Memory B cell (primary cell): Measurements from ENCODE around the gene TMPRSS4.
"Not testable (repeated sequence)": the region's sequence is repeated elsewhere in the genome, so short reads cannot be mapped to it uniquely, and the experiment has no call there.

Experiments used
- ATAC-seq: fragments of 150-1000 bp; cut with Tn5 transposase; 2 replicates; pipeline ENCODE4 v1.10.0; 2021; ENCODE audit warnings: low read depth, mild to moderate bottlenecking, moderate library complexity
- DNase-seq, 2 donors: peaks; one replicate each; pipeline ENCODE4 v3.0.0; 2022; ENCODE audit warnings: low spot score in 2 of 2
- H3K27ac Mint-ChIP-seq: one replicate; pipeline ENCODE4 v1.8.0; 2022; ENCODE audit warnings: mild to moderate bottlenecking, moderate library complexity, mixed read lengths
- H3K27me3 Mint-ChIP-seq: one replicate; pipeline ENCODE4 v1.8.0; 2022; ENCODE audit warnings: mixed read lengths
- H3K36me3 Mint-ChIP-seq: one replicate; pipeline ENCODE4 v1.8.0; 2022; ENCODE audit warnings: mild to moderate bottlenecking, mixed read lengths
- H3K4me1 Mint-ChIP-seq: one replicate; pipeline ENCODE4 v1.8.0; 2022; ENCODE audit warnings: mixed read lengths
- H3K4me3 Mint-ChIP-seq: one replicate; pipeline ENCODE4 v1.8.0; 2022; ENCODE audit warnings: mild to moderate bottlenecking, moderate library complexity, mixed read lengths
- H3K9me3 Mint-ChIP-seq: one replicate; pipeline ENCODE4 v1.8.0; 2022; ENCODE audit warnings: mixed read lengths

TMPRSS4 gene

DNA sequence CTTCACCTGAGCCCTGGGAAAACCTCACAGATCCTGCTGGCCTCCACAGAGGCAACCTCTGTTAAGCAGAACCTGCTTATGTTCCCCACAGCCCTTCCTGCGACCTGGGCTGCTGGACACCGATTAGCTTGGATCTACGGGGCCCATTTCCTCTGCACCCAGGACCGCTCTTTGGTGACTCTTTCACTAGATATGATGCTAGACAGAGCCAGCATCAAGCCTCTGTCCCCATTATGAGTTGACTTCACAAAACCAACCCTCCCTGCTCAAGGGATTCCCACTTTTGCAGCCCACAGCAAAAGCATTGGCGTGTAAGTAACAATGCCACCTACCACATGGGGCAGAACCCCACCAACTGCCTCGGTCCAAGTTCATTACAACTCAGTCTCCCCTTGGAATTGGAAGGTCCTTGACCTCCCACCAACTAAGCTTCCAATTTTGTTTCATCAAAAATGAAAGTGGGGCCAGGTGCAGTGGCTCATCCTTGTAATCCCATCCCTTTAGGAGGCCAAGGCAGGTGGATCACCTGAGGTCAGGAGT lies 15.2 kb upstream of the TMPRSS4 start:
- Mint-ChIP-seq H3K4me1 (peaks cover 2% of the 10 kb centered on the region), H3K4me3 (no peak overlapping the region), H3K27ac (no peak overlapping the region), H3K9me3 (no peaks in the 10 kb centered on the region), H3K27me3 (peaks cover 18% of the 10 kb centered on the region), H3K36me3 (peaks cover 2% of the 10 kb centered on the region)
- DNase-seq, result no peak
- ATAC-seq, result no peak

DNA sequence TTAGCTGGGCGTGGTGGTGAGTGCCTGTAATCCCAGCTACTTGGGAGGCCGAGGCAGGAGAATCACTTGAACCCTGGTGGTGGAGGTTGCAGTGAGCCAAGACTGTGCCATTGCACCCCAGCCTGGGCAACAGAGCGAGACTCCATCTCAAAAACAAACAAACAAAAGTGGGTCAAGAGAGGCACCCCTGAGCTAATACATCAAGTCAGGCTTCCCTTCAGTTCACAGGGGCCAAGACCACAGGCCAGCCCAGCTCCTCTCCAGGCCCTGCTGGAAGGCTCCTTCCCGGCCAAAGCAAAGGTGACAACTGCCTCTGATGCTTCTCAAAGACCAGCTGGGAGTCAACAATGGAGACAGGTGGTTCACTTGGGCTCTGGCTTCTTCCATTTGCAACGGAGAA lies 14.7 kb upstream of the TMPRSS4 start:
- not testable (repeated sequence) for H3K9me3 Mint-ChIP-seq, H3K4me3 Mint-ChIP-seq, H3K27ac Mint-ChIP-seq, ATAC-seq, DNase-seq, H3K36me3 Mint-ChIP-seq, H3K4me1 Mint-ChIP-seq
- peaks cover 13% of the 10 kb centered on the region for H3K27me3 Mint-ChIP-seq

DNA sequence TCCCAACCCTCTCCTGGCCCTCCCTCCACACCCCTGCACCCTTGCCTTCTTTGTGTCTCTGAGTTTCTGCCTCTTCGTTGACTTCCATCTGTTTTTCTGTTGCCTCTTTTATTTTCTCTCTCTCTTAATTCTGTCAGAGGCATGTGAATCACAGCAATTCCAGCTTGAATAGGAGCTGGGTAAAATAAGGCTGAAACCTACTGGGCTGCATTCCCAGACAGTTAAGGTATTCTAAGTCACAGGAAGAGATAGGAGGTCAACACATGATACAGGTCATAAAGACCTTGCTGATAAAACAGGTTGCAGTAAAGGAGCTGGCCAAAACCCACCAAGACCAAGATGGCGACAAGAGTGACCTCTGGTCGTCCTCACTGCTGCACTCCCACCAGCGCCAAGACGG lies 14.2 kb upstream of the TMPRSS4 start:
- not testable (repeated sequence) for H3K27me3 Mint-ChIP-seq, ATAC-seq, H3K9me3 Mint-ChIP-seq, H3K4me1 Mint-ChIP-seq, H3K27ac Mint-ChIP-seq, DNase-seq, H3K4me3 Mint-ChIP-seq, H3K36me3 Mint-ChIP-seq

DNA sequence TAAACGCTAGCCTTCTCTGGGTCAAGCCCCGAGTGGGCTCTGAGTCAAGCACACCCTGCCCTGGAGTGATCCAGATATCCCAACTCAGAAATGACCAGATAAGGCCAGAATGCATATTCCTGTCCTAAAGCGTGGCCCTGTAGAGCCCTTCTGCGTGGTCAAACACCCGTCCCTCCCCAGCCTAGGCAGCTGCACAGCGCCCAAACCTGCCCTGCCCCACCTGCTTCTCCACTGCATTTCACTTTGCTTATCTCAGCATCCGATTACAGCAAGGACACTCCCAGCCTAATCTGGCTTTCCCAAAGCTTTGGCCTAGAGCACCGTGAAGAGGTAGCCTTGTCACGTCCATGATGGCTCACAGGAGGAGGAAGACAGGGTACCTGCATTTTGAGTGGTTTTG lies 11.9 kb upstream of the TMPRSS4 start:
- peaks cover 2% of the 10 kb centered on the region for H3K36me3 Mint-ChIP-seq
- H3K27me3 Mint-ChIP-seq, result peaks cover 12% of the 10 kb centered on the region
- no peak for ATAC-seq
- peaks cover 2% of the 10 kb centered on the region for H3K4me1 Mint-ChIP-seq
- no peak overlapping the region for H3K4me3 Mint-ChIP-seq
- no peak overlapping the region for H3K27ac Mint-ChIP-seq
- no peak for DNase-seq
- no peaks in the 10 kb centered on the region for H3K9me3 Mint-ChIP-seq

DNA sequence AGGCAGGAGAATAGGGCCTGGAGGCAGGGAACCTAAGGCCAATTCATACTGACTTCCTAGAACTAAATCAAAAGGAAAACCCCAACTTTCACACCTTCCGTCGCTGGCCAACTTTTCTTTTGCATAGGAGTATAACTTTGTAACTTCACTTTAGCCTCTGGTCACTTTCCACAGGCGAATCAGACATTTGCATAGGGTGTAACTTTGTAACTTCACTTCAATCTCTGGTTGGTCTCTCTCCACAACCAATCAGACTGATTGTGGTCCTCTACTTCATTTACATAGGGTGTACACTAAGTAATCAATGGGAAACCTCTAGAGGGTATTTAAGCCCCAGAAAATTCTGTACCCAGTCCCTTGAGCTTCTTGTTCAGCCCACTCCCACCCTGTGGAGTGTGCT lies 11.5 kb upstream of the TMPRSS4 start:
- no peak overlapping the region for H3K27ac Mint-ChIP-seq

DNA sequence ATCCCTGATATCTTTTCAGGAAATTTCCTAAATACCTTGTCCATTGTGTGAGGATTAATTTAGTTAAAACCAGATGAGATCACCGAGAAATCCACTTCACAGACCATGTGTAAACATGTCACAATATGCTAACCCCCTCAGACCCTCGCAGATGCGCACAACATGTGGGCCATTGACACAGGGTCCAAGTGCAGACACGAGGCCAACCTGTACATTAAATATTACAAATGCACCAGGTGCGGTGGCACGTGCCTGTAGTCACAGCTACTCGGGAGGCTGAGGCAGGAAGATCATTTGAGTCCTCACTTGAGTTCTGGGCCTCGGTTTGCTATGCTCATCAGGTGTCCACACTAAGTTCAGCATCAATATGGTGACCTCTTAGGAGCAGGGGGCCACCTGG lies 9.9 kb upstream of the TMPRSS4 start:
- Mint-ChIP-seq H3K36me3 (peaks cover 2% of the 10 kb centered on the region), H3K4me3 (no peak overlapping the region), H3K9me3 (no peaks in the 10 kb centered on the region), H3K4me1 (peaks cover 2% of the 10 kb centered on the region), H3K27ac (no peak overlapping the region), H3K27me3 (peaks cover 16% of the 10 kb centered on the region)
- ATAC-seq (no peak), DNase-seq (no peak)

More for the DNA sequence above, 11.5 kb upstream of the TMPRSS4 start:
- H3K9me3 Mint-ChIP-seq, result no peaks in the 10 kb centered on the region
- peaks cover 2% of the 10 kb centered on the region for H3K36me3 Mint-ChIP-seq
- H3K27me3 Mint-ChIP-seq, result peaks cover 12% of the 10 kb centered on the region
- no peak overlapping the region for H3K4me3 Mint-ChIP-seq
- DNase-seq (no peak), ATAC-seq (no peak)
- H3K4me1 Mint-ChIP-seq, result peaks cover 2% of the 10 kb centered on the region

DNA sequence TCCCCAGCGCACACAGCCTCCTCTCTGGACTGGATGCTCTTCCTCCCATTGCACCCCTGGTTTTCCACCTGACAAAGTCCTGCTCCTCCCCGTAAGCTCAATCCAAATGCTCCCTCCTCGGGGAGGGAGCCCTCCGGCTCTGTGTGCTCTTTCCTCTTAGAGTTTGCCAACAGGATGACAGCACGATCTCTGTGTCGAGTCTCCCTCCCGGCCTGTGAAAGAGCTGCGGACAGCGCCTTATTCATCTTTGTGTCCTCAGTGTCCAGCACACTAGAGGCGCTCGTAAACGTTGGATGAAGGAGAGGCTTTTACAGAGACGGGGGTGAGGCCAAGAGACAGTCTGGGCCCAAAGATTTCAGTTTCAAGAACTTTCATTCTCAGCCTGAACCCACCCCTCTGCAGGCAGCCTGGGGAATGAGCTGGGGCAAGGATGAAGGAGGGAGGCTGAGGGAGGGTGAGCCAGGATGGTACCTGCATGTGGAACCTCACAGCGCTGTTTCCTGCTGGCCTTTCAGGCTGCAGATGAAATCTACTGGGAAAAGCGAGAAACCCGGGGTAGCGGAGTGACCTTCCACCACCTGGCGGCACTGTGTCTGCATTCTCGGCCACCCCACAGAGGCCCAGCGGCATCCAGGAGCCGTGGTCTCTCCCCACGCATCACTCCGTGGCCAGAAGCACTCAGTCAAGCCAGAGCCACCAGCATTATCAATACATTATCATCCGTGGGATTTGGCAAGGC lies 8.5 kb upstream of the TMPRSS4 start:
- Mint-ChIP-seq H3K9me3 (no peaks in the 10 kb centered on the region), H3K4me1 (peaks cover 2% of the 10 kb centered on the region), H3K36me3 (no peaks in the 10 kb centered on the region), H3K27me3 (peaks cover 14% of the 10 kb centered on the region), H3K4me3 (no peak overlapping the region), H3K27ac (no peak overlapping the region)
- ATAC-seq (no peak), DNase-seq (no peak)

DNA sequence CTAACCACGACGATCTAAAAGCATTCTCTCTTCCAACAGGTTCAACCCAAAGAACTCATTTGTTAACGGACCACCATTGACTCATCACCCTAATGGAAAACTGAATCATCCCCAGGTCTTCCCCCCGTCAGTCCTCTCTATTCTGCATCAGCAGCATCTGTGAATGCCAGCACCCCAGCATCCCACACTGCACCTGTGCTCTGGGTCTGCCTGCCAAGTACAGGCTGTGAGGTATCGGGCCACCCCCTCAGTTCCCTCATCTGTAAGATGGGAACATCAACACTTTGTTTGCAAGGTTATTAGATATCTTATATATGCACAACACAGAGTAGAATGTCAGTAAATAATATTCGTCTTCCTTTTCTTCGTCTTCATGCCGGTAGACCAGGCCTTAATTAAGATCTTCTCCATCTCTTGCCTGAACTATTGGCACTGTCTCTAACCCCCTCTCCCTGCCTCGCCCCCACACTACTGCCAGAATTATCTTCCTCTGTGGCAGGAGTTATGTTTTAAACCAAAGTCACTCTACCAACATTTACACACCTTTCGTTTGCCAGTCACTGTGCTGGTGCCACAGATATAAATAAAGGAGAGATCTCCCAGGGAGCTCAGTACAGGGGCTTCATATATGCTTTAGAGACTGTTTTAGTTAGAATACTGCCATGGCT lies 7.8 kb upstream of the TMPRSS4 start:
- Mint-ChIP-seq H3K4me3 (no peak overlapping the region), H3K27me3 (peaks cover 15% of the 10 kb centered on the region), H3K27ac (no peak overlapping the region), H3K36me3 (no peaks in the 10 kb centered on the region), H3K9me3 (no peaks in the 10 kb centered on the region), H3K4me1 (peaks cover 2% of the 10 kb centered on the region)
- ATAC-seq (no peak), DNase-seq (no peak)

DNA sequence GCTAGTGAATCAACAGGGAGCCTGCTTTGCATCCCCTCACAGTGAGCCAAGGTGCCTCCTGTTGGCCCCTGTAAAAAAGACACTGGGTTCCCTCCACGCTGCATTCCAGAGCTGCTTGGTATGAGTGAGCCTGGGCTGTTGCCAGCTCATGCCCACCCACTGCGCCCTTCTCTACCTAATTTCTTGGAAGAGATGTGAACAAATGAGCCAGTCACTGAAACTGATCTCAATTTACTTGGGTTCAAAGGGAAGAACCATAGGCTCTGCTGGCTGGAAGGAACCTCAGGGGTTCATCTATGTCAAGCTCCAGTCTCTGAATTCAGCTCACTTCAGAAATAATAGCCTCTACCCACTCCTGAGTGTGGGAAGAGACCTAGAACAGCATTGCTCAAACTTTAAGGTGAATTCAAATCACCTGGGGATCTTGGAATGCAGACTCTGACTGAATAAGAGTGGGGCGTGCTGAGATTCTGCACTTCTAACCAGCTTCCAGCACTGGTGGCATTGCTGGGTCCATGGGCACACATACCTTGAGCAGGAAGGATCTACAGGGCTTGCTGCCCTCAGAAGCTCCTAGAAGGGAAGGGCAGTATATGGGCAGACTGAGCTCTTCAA lies 5.4 kb upstream of the TMPRSS4 start:
- no peak overlapping the region for H3K27ac Mint-ChIP-seq
- no peaks in the 10 kb centered on the region for H3K36me3 Mint-ChIP-seq
- no peaks in the 10 kb centered on the region for H3K9me3 Mint-ChIP-seq
- no peak overlapping the region for H3K4me3 Mint-ChIP-seq
- DNase-seq (no peak), ATAC-seq (no peak)
- H3K4me1 Mint-ChIP-seq, result peaks cover under 1% of the 10 kb centered on the region
- H3K27me3 Mint-ChIP-seq, result peaks cover 18% of the 10 kb centered on the region

DNA sequence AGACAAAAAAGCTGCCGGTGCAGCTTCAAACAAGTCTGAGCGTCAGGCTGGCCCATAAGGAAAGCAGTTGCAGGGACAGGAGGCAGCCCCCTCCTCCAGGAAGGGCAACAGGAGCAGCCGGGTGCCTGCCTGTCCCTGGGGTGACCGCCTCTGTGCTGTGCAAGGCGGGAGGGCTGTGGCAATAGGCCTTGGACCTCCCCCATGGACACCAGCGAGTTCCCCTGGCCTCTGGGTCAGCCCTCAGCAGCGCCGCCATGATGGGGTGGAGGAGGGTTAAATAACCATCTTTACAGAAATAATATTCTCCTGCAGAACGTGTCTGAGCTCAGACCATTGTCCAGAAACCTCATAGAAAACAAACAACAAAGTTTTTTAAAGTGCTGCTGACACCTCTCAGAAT lies 3.3 kb upstream of the TMPRSS4 start:
- ATAC-seq (no peak), DNase-seq (no peak)
- Mint-ChIP-seq H3K4me3 (no peak overlapping the region), H3K9me3 (no peaks in the 10 kb centered on the region), H3K27ac (no peak overlapping the region), H3K36me3 (no peaks in the 10 kb centered on the region), H3K4me1 (peaks cover 3% of the 10 kb centered on the region), H3K27me3 (peaks cover 26% of the 10 kb centered on the region)

DNA sequence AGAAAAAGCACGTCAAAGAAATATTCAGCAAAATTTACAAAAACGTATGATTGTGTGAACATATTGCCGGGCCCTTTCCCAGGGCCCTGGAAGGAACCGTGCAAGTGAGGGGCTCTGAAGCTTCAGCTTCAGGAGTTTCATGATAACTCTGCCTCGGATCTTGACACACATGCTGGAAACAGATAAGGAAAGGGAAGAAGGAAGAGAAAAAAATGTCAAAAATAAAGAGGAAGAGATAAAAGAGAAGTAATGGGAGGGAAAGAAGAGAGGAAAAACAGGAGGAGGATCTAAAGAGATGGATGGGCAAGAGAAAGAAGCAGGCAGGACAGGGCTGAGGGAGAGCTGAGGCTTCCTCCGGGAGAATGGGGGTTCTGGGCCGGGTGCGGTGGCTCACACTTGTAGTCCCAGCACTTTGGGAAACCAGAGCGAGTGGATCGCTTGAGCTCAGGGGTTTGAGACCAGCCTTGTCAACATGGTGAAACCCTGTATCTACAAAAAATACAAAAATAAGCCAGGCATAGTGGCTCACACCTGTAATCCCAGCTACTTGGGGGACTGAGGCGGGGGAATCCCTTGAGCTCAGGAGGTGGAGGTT lies 2.7 kb upstream of the TMPRSS4 start:
- Mint-ChIP-seq H3K27ac (no peak overlapping the region), H3K27me3 (peaks cover 26% of the 10 kb centered on the region), H3K36me3 (no peaks in the 10 kb centered on the region), H3K4me1 (peaks cover 3% of the 10 kb centered on the region), H3K9me3 (no peaks in the 10 kb centered on the region), H3K4me3 (no peak overlapping the region)
- ATAC-seq (no peak), DNase-seq (no peak)

DNA sequence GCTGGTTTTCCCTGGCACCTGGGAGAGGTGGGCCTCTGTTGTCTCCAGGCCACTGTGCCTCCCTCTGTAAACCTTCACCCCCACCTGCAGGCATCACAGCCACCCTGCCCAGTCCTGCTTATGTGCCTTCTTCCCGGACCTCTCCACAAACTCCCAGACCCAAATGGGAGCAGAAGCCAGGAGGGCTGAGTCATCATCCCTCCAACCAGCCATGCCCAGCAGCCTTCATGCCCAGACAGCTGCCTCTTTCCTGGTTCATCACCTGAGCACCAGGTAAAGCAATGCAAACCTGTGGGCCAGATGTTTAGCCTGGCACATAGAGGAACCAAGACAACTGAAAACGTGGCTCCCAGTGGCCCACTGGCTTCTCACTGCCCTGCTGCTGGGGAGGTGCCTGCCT lies 2.1 kb upstream of the TMPRSS4 start:
- DNase-seq (no peak), ATAC-seq (no peak)
- H3K27ac Mint-ChIP-seq, result no peak overlapping the region
- no peaks in the 10 kb centered on the region for H3K36me3 Mint-ChIP-seq
- H3K4me3 Mint-ChIP-seq, result no peak overlapping the region
- no peaks in the 10 kb centered on the region for H3K9me3 Mint-ChIP-seq
- peaks cover 23% of the 10 kb centered on the region for H3K27me3 Mint-ChIP-seq
- H3K4me1 Mint-ChIP-seq, result peaks cover 3% of the 10 kb centered on the region

DNA sequence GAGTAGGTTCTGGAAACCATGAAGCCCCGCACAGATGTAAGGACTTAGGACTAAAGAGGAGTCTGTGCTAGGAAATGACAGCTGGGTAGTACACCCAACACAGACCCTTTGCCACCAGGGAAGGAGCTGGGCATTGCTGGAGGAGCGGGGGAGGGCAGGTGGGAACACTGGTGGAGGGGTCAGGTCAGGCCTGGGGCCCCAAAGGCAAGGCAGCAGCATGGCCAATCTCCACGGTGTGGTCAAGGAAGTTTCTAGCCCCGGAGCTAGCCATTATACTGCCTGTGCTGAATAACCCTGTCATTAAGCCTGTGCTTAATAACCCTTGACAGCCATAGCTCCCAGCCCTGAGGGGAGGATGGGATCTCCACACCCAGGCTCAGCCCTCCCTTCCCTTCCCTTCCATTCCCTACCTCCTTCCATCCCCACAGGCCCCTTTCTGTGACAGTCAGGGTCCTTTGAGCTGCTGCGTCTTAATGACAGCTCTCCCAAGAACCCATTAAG lies 2.1 kb downstream of the TMPRSS4 start:
- Mint-ChIP-seq H3K27me3 (peaks cover 30% of the 10 kb centered on the region), H3K27ac (no peak overlapping the region), H3K36me3 (no peaks in the 10 kb centered on the region), H3K4me3 (no peak overlapping the region), H3K9me3 (no peaks in the 10 kb centered on the region), H3K4me1 (peaks cover 3% of the 10 kb centered on the region)
- ATAC-seq, result no peak
- no peak for DNase-seq

DNA sequence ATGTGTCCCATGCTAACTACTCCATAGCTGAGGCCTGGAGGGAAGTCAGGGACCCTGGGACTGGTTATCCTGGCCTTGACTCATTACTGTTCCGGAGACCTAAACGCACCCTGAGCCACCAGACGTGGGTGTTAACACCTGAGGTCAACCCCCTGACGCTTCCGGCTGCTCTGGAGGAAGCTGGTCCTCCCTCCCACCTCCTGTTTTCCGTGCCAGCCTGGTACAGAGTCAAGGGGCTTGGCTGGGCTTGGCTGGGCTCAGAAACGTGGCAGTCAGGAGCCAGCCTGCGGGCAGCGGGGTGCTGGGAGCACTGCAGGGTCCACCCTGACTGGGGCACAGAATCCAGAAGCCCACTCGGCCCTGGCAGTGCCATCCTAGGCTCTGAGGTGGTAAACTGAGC lies 2.6 kb downstream of the TMPRSS4 start:
- H3K27me3 Mint-ChIP-seq, result peaks cover 27% of the 10 kb centered on the region
- peaks cover 3% of the 10 kb centered on the region for H3K4me1 Mint-ChIP-seq
- ATAC-seq (no peak), DNase-seq (no peak)
- H3K9me3 Mint-ChIP-seq, result no peaks in the 10 kb centered on the region
- no peak overlapping the region for H3K27ac Mint-ChIP-seq
- H3K36me3 Mint-ChIP-seq, result no peaks in the 10 kb centered on the region
- no peak overlapping the region for H3K4me3 Mint-ChIP-seq
